ENCODE data around the gene CACNA2D3.

The CACNA2D3 gene

GRCh38 chr3:54171951-54172350, 49.6 kb downstream of the CACNA2D3 start:
- DNase-seq = no peak

GRCh38 chr3:54173371-54173770, 51.0 kb downstream of the CACNA2D3 start:
- DNase-seq = no peak

- DNase-seq = no peak
Observed at GRCh38 chr3:54176106-54176505, 53.8 kb downstream of the CACNA2D3 start.

- DNase-seq = no peak
Observed at GRCh38 chr3:54177816-54178215, 55.5 kb downstream of the CACNA2D3 start.

- no peak for DNase-seq
Observed at GRCh38 chr3:54178376-54178775, 56.0 kb downstream of the CACNA2D3 start.

GRCh38 chr3:54180921-54181320, 58.6 kb downstream of the CACNA2D3 start:
- DNase-seq = no peak

GRCh38 chr3:54182242-54182641, 59.9 kb downstream of the CACNA2D3 start:
- DNase-seq = no peak

- DNase-seq = no peak
Observed at GRCh38 chr3:54185740-54186139, 63.4 kb downstream of the CACNA2D3 start.

GRCh38 chr3:54188176-54188791, 65.9 kb downstream of the CACNA2D3 start:
- DNase-seq = no peak

GRCh38 chr3:54191220-54191619, 68.9 kb downstream of the CACNA2D3 start:
- DNase-seq = no peak

GRCh38 chr3:54192026-54192425, 69.7 kb downstream of the CACNA2D3 start:
- DNase-seq = no peak

- DNase-seq = no peak
Observed at GRCh38 chr3:54193093-54193492, 70.7 kb downstream of the CACNA2D3 start.

- no peak for DNase-seq
Observed at GRCh38 chr3:54196360-54196991, 74.1 kb downstream of the CACNA2D3 start.

GRCh38 chr3:54197509-54197908, 75.2 kb downstream of the CACNA2D3 start:
- DNase-seq = no peak

GRCh38 chr3:54198556-54198955, 76.2 kb downstream of the CACNA2D3 start:
- no peak for DNase-seq

- DNase-seq = no peak
Observed at GRCh38 chr3:54202054-54202453, 79.7 kb downstream of the CACNA2D3 start.

GRCh38 chr3:54202651-54203248, 80.4 kb downstream of the CACNA2D3 start:
- no peak for DNase-seq

- DNase-seq = no peak
Observed at GRCh38 chr3:54206874-54207273, 84.5 kb downstream of the CACNA2D3 start.

GRCh38 chr3:54211097-54211496, 88.7 kb downstream of the CACNA2D3 start:
- DNase-seq = no peak

- DNase-seq = no peak
Observed at GRCh38 chr3:54212723-54213122, 90.4 kb downstream of the CACNA2D3 start.

- no peak for DNase-seq
Observed at GRCh38 chr3:54213907-54214306, 91.6 kb downstream of the CACNA2D3 start.

- DNase-seq = no peak
Observed at GRCh38 chr3:54214845-54215244, 92.5 kb downstream of the CACNA2D3 start.

GRCh38 chr3:54215521-54215920, 93.2 kb downstream of the CACNA2D3 start:
- no peak for DNase-seq

GRCh38 chr3:54217828-54218227, 95.5 kb downstream of the CACNA2D3 start:
- no peak for DNase-seq

GRCh38 chr3:54222316-54222715, 100.0 kb downstream of the CACNA2D3 start:
- no peak for DNase-seq
